C4-2B (cell line): Measurements from ENCODE around the gene VWF.

Experiments
- CTCF ChIP-seq: fragments of 450-650 bp; conservative IDR thresholded peaks from 2 replicates; pipeline ENCODE4 v1.5.1; 2017; ENCODE audit warnings: mild to moderate bottlenecking
- ZFX ChIP-seq: fragments of 450-650 bp; IDR thresholded peaks from 2 replicates; pipeline ENCODE4 v1.6.1; 2017

- TF ChIP-seq CTCF (no peak), ZFX (no peak)
Observed at GRCh38 chr12:6146509-6146908, 22.0 kb upstream of the VWF start.
